OCI-LY1 (cell line): Measurements from ENCODE around the gene NMBR.
"Not testable (repeated sequence)": the region's sequence is repeated elsewhere in the genome, so short reads cannot be mapped to it uniquely, and the experiment has no call there.

Experiments
- H2AFZ ChIP-seq: fragments of 200-600 bp; sonication (generic), shearing (Covaris generic); 2 replicates; pipeline ENCODE4 v1.6.0; 2014; ENCODE audit warnings: antibody characterized with exemption, mild to moderate bottlenecking, low read length
- H3F3A ChIP-seq: fragments of 200-600 bp; sonication (generic), shearing (Covaris generic); 2 replicates; pipeline ENCODE4 v1.6.0; 2014; ENCODE audit warnings: mild to moderate bottlenecking, antibody characterized with exemption, low read length, moderate library complexity; ENCODE audit not compliant: insufficient read depth
- H3K27ac ChIP-seq: fragments of 200-600 bp; sonication (generic); 2 replicates; pipeline ENCODE4 v1.5.1; 2014; ENCODE audit warnings: low read length, mixed run types, mild to moderate bottlenecking, low read depth; ENCODE audit not compliant: poor library complexity, severe bottlenecking
- H3K27me3 ChIP-seq: fragments of 200-600 bp; sonication (generic); 2 replicates; pipeline ENCODE4 v1.6.0; 2014; ENCODE audit warnings: antibody characterized with exemption, mild to moderate bottlenecking, low read length, moderate library complexity; ENCODE audit not compliant: insufficient read depth
- H3K36me3 ChIP-seq: fragments of 200-600 bp; sonication (generic); 2 replicates; pipeline ENCODE4 v1.6.1; 2014; ENCODE audit warnings: mild to moderate bottlenecking, antibody characterized with exemption, low read length, moderate library complexity, mixed read lengths; ENCODE audit not compliant: insufficient read depth
- H3K4me1 ChIP-seq: fragments of 200-600 bp; sonication (generic); 2 replicates; pipeline ENCODE4 v1.5.1; 2014; ENCODE audit warnings: mild to moderate bottlenecking, low read length, moderate library complexity; ENCODE audit not compliant: insufficient read depth, severe bottlenecking
- H3K4me2 ChIP-seq: fragments of 200-600 bp; sonication (generic), shearing (Covaris generic); 2 replicates; pipeline ENCODE4 v1.6.1; 2014; ENCODE audit warnings: low read length
- H3K4me3 ChIP-seq: fragments of 200-600 bp; sonication (generic); 2 replicates; pipeline ENCODE4 v1.5.1; 2014; ENCODE audit warnings: low read length, low read depth, mild to moderate bottlenecking, mixed read lengths; ENCODE audit not compliant: poor library complexity, severe bottlenecking
- H3K79me2 ChIP-seq: fragments of 200-600 bp; shearing (Covaris generic); 2 replicates; pipeline ENCODE4 v1.6.1; 2016; ENCODE audit warnings: mixed run types, low read length, mixed read lengths; ENCODE audit not compliant: insufficient read depth
- H3K9ac ChIP-seq: fragments of 200-600 bp; sonication (generic), shearing (Covaris generic); 2 replicates; pipeline ENCODE4 v1.6.1; 2014; ENCODE audit warnings: mild to moderate bottlenecking, low read length, mixed read lengths
- H3K9me2 ChIP-seq: fragments of 200-600 bp; sonication (generic), shearing (Covaris generic); 2 replicates; pipeline ENCODE4 v1.6.1; 2014; ENCODE audit warnings: low read depth, mild to moderate bottlenecking, low read length, mixed read lengths
- H3K9me3 ChIP-seq: fragments of 200-600 bp; shearing (Covaris generic); 2 replicates; pipeline ENCODE4 v1.6.1; 2014; ENCODE audit warnings: low read length, mixed read lengths
- H4K20me1 ChIP-seq: fragments of 200-600 bp; sonication (generic), shearing (Covaris generic); 2 replicates; pipeline ENCODE4 v1.6.0; 2016; ENCODE audit warnings: mild to moderate bottlenecking, low read length; ENCODE audit not compliant: insufficient read depth
- EZH2 ChIP-seq: fragments of 200-600 bp; sonication (generic), shearing (Covaris generic); IDR thresholded peaks from 2 replicates; pipeline ENCODE4 v1.8.0; 2017; ENCODE audit warnings: borderline replicate concordance, mixed run types, mild to moderate bottlenecking, antibody characterized with exemption, low read length, moderate library complexity, mixed read lengths
- TF ChIP-seq, protein P1 (sequence below): fragments of 200-600 bp; sonication (generic), shearing (Covaris generic); IDR thresholded peaks from 2 replicates; pipeline ENCODE4 v1.5.1; 2017; ENCODE audit warnings: mild to moderate bottlenecking, antibody characterized with exemption, low read length, moderate library complexity, mixed read lengths

NMBR gene

DNA sequence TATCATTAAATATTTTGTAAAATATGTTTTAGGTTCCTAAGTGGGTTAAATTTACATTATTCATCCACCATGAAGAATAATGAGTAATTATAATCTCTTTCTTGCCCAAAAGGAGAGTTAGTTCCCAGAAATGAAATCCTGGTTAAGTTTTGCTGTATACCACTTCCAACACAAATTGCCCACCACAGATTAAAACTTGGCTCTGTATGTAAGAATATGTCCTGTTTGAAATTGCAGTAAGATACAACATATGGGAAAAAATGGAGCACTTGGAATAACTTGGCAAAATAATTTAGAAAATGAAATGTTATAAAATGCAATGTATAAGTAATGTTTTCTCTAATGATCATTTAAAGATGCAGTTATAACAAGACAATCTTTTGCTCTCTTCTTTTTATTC is 78.5 kb downstream of the NMBR start:
- Histone ChIP-seq H3K27ac (no peak overlapping the region), H3K4me3 (no peak overlapping the region), H3K9me3 (no peaks in the 10 kb centered on the region), H2AFZ (no peak overlapping the region), H3K4me1 (no peaks in the 10 kb centered on the region), H3K79me2 (no peaks in the 10 kb centered on the region), H3K36me3 (no peaks in the 10 kb centered on the region), H3K9ac (no peak overlapping the region), H3K9me2 (no peaks in the 10 kb centered on the region), H3F3A (no peaks in the 10 kb centered on the region), H4K20me1 (no peaks in the 10 kb centered on the region), H3K27me3 (no peaks in the 10 kb centered on the region), H3K4me2 (no peak overlapping the region)
- TF ChIP-seq EZH2 = no peak
- TF ChIP-seq, protein P1, sequence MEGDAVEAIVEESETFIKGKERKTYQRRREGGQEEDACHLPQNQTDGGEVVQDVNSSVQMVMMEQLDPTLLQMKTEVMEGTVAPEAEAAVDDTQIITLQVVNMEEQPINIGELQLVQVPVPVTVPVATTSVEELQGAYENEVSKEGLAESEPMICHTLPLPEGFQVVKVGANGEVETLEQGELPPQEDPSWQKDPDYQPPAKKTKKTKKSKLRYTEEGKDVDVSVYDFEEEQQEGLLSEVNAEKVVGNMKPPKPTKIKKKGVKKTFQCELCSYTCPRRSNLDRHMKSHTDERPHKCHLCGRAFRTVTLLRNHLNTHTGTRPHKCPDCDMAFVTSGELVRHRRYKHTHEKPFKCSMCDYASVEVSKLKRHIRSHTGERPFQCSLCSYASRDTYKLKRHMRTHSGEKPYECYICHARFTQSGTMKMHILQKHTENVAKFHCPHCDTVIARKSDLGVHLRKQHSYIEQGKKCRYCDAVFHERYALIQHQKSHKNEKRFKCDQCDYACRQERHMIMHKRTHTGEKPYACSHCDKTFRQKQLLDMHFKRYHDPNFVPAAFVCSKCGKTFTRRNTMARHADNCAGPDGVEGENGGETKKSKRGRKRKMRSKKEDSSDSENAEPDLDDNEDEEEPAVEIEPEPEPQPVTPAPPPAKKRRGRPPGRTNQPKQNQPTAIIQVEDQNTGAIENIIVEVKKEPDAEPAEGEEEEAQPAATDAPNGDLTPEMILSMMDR = no peak

DNA sequence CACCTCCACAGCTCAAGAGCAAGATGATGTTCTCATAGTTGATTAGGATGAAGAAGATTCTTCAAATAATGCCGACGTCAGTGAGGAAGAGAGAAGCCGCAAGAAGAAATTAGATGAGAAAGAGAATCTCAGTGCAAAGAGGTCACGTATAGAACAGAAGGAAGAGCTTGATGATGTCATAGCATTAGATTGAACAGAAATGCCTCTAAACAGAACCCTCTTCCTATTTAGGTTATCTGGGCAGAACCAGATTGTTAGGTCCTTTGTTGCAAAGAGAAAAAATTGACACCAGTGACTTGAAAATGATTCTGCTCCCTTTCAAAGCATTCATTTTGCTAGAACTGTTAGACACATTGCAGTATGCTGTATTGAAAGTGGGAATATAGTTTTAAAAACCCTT is 84.1 kb downstream of the NMBR start:
- not testable (repeated sequence) for H4K20me1 ChIP-seq, H3K36me3 ChIP-seq, H3K9ac ChIP-seq, H3K4me3 ChIP-seq, H3K27me3 ChIP-seq, H3K79me2 ChIP-seq, H3K9me3 ChIP-seq, H3K4me1 ChIP-seq, H2AFZ ChIP-seq, H3K27ac ChIP-seq, H3F3A ChIP-seq, H3K9me2 ChIP-seq, H3K4me2 ChIP-seq

DNA sequence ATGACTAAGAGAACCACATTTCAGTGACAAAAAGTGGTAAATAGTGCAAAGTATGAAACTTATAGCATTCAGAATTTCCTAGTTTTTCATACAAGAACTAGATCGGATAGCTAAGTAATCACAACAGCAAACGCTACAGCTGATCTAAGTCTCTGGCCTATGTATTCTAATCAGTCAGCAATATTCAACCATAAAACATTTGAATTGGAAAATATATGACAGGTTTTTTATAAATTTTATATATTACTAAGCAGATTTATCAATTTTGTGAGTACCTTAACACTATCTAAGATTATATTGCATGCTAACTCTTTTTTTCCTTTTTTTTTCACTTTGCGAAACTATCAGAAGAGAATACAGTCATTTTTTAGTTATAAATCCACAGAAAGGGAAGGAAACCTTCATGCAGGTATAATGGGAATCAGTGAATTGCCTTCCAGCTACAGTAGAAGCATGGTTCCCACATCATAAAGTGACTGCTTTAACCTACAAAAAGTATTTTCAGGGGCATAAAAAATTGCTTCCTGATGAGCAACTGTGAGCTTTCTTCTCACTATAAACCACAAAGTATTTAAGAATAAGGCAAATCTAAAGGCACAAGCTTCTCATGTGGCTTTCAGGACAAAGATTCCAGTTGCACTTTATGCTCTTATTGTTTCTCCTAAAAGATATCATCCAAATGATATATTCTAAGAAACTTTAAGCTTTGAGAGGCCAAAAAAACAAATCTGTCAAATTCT is 88.2 kb downstream of the NMBR start:
- no peaks in the 10 kb centered on the region for H3K9me3 ChIP-seq
- no peak overlapping the region for H2AFZ ChIP-seq
- no peaks in the 10 kb centered on the region for H3K79me2 ChIP-seq
- H3K9me2 ChIP-seq = no peaks in the 10 kb centered on the region
- no peaks in the 10 kb centered on the region for H3K27me3 ChIP-seq
- H3K4me3 ChIP-seq = no peak overlapping the region
- H3K27ac ChIP-seq = no peak overlapping the region
- no peak for TF ChIP-seq EZH2
- TF ChIP-seq, protein P1 = no peak
- H3K4me1 ChIP-seq = no peaks in the 10 kb centered on the region
- no peaks in the 10 kb centered on the region for H3F3A ChIP-seq
- H4K20me1 ChIP-seq = no peaks in the 10 kb centered on the region
- no peak overlapping the region for H3K4me2 ChIP-seq
- H3K9ac ChIP-seq = no peak overlapping the region
- H3K36me3 ChIP-seq = no peaks in the 10 kb centered on the region

DNA sequence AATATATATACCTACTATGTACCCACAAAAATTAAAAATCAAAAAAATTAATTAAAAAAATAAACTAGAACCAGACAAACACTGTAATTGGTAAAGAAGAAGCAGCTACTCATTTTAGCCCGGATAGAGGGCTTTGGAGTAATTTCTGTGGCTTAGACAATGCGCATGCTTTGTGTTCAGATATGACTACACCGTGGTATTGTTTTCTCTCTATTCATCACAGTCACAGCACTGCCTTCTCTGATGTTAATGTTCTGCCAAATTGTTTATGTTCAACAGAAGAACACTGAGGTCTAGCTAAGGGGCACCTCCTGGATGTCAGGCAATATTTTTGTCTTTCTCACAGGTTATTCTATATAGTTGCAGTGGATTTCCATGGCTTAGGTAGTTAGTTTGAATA is 91.7 kb downstream of the NMBR start:
- H3K4me1 ChIP-seq = no peaks in the 10 kb centered on the region
- no peaks in the 10 kb centered on the region for H3K79me2 ChIP-seq
- no peaks in the 10 kb centered on the region for H3K27me3 ChIP-seq
- TF ChIP-seq, protein P1 = no peak
- no peak for TF ChIP-seq EZH2
- no peak overlapping the region for H3K4me3 ChIP-seq
- H4K20me1 ChIP-seq = no peaks in the 10 kb centered on the region
- H3K9me2 ChIP-seq = no peaks in the 10 kb centered on the region
- no peak overlapping the region for H3K4me2 ChIP-seq
- no peak overlapping the region for H2AFZ ChIP-seq
- no peaks in the 10 kb centered on the region for H3K36me3 ChIP-seq
- no peak overlapping the region for H3K9ac ChIP-seq
- H3F3A ChIP-seq = no peaks in the 10 kb centered on the region
- H3K27ac ChIP-seq = no peak overlapping the region
- no peaks in the 10 kb centered on the region for H3K9me3 ChIP-seq
